ENCODE results near the gene FLNA. TPM values are rescaled to one million over a fixed set of nuclear protein-coding genes. Genes with fewer than 3 reads are reported as not detected.

Gene FLNA
- total RNA-seq, 1 donor from 2014 or later, result 2,809 TPM

DNA sequence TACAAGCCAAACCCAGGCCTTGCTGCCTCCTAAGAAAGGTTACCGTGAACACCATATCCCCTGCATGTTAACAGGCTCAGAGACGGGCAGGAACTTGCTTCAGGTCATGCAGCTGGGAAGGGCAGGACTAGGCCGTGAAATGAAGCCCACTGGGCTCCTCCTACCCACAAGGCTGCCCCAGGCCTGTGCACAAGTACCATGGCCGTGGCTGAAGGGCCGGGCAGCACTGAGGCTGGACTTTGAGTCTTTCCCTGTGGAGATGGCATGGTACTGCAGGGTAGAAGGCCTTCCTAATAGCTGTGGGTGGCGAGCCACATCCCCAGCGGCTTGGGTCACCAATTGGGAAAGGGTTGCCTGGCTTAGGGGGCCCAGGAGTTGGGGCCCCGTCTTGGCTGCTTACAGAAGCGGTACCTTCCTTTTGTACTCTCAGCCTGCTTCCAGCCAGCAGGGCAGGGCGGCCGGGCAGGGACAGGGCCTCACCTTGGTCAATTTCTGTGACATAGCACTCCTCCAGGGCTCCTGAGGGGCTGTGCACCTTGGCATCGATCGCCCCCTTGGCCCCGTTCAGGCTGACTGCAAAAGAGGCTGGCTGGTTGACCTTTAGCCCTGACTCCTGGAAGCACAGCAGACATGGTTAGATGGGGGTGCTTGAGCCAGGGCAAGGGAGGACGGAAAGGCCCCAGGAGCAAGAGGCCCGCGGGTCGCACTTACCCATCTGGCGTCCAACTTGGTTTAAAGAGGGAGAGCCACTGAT lies 23.8 kb downstream of the FLNA start:
- peaks cover 3% of the 10 kb centered on the region for H3K36me3 Mint-ChIP-seq (ENCODE audit: low read depth, unreplicated experiment)
- no peak for TF ChIP-seq CTCF (IDR thresholded peaks at IDR 0.05; ENCODE audit: insufficient read depth, low read depth, low read length)
- no peak for TF ChIP-seq EZH2 (IDR thresholded peaks at IDR 0.05; ENCODE audit: insufficient read depth, low read length)
- H3K27ac ChIP-seq (ENCODE audit: low read depth, low read length), result no peak overlapping the region
- peaks cover 25% of the 10 kb centered on the region for H3K36me3 ChIP-seq (ENCODE audit: insufficient read depth, low read length)
- no peak overlapping the region for H2AFZ ChIP-seq (ENCODE audit: low read depth, low read length)
- H3K9me3 ChIP-seq (ENCODE audit: insufficient read depth, low read depth, low read length), result no peaks in the 10 kb centered on the region
- H3K9ac ChIP-seq (ENCODE audit: low read length), result no peak overlapping the region
- DNase-seq (ENCODE audit: low read depth) (no peak), FAIRE-seq (no peak)
- no peaks in the 10 kb centered on the region for H3K4me1 ChIP-seq (ENCODE audit: insufficient read depth, low read length)
- peak overlapping the region; percentile 47 for H3K27ac Mint-ChIP-seq (ENCODE audit: unreplicated experiment)
- no peak overlapping the region for H3K4me3 Mint-ChIP-seq (ENCODE audit: unreplicated experiment)
- peaks cover 14% of the 10 kb centered on the region for H3K79me2 ChIP-seq (ENCODE audit: insufficient read depth, low read length)
- H3K4me2 ChIP-seq (ENCODE audit: low read length), result no peak overlapping the region
- H3K27me3 ChIP-seq (ENCODE audit: insufficient read depth, low read length), result no peaks in the 10 kb centered on the region
- H3K4me1 Mint-ChIP-seq (ENCODE audit: low read depth, unreplicated experiment), result peaks cover 4% of the 10 kb centered on the region
- H3K27me3 Mint-ChIP-seq (ENCODE audit: low read depth, unreplicated experiment), result no peaks in the 10 kb centered on the region
- no peaks in the 10 kb centered on the region for H3K9me3 Mint-ChIP-seq (ENCODE audit: unreplicated experiment)
- H3K4me3 ChIP-seq (ENCODE audit: insufficient read depth, low read depth, low read length), result no peak overlapping the region
- H4K20me1 ChIP-seq (ENCODE audit: insufficient read depth, low read length), result peaks cover 81% of the 10 kb centered on the region

GRCh38 chrX:154349979-154350378 lies 24.5 kb downstream of the FLNA start:
- Histone ChIP-seq H3K79me2 (ENCODE audit: insufficient read depth, low read length) (peaks cover 9% of the 10 kb centered on the region), H3K9ac (ENCODE audit: low read length) (no peak overlapping the region), H3K4me2 (ENCODE audit: low read length) (no peak overlapping the region), H4K20me1 (ENCODE audit: insufficient read depth, low read length) (peaks cover 75% of the 10 kb centered on the region), H3K27me3 (ENCODE audit: insufficient read depth, low read length) (no peaks in the 10 kb centered on the region), H2AFZ (ENCODE audit: low read depth, low read length) (no peak overlapping the region), H3K4me1 (ENCODE audit: insufficient read depth, low read length) (no peaks in the 10 kb centered on the region), H3K27ac (ENCODE audit: low read depth, low read length) (no peak overlapping the region), H3K9me3 (ENCODE audit: insufficient read depth, low read depth, low read length) (no peaks in the 10 kb centered on the region), H3K4me3 (ENCODE audit: insufficient read depth, low read depth, low read length) (no peak overlapping the region), H3K36me3 (ENCODE audit: insufficient read depth, low read length) (peaks cover 22% of the 10 kb centered on the region)
- peak overlapping the region; percentile 58 for H3K27ac Mint-ChIP-seq (ENCODE audit: unreplicated experiment)
- H3K9me3 Mint-ChIP-seq (ENCODE audit: unreplicated experiment), result no peaks in the 10 kb centered on the region
- peaks cover 4% of the 10 kb centered on the region for H3K4me1 Mint-ChIP-seq (ENCODE audit: low read depth, unreplicated experiment)
- peaks cover 3% of the 10 kb centered on the region for H3K36me3 Mint-ChIP-seq (ENCODE audit: low read depth, unreplicated experiment)
- TF ChIP-seq CTCF (IDR thresholded peaks at IDR 0.05; ENCODE audit: insufficient read depth, low read depth, low read length) (no peak), EZH2 (IDR thresholded peaks at IDR 0.05; ENCODE audit: insufficient read depth, low read length) (no peak)
- FAIRE-seq (no peak), DNase-seq (ENCODE audit: low read depth) (no peak)
- H3K27me3 Mint-ChIP-seq (ENCODE audit: low read depth, unreplicated experiment), result no peaks in the 10 kb centered on the region
- H3K4me3 Mint-ChIP-seq (ENCODE audit: unreplicated experiment), result no peak overlapping the region

GRCh38 chrX:154349359-154349935 lies 25.0 kb downstream of the FLNA start:
- Histone ChIP-seq H3K27ac (ENCODE audit: low read depth, low read length) (no peak overlapping the region), H3K79me2 (ENCODE audit: insufficient read depth, low read length) (peaks cover 4% of the 10 kb centered on the region), H3K9me3 (ENCODE audit: insufficient read depth, low read depth, low read length) (no peaks in the 10 kb centered on the region), H3K4me2 (ENCODE audit: low read length) (no peak overlapping the region), H3K4me3 (ENCODE audit: insufficient read depth, low read depth, low read length) (no peak overlapping the region), H4K20me1 (ENCODE audit: insufficient read depth, low read length) (peaks cover 69% of the 10 kb centered on the region), H3K27me3 (ENCODE audit: insufficient read depth, low read length) (no peaks in the 10 kb centered on the region), H3K36me3 (ENCODE audit: insufficient read depth, low read length) (peaks cover 22% of the 10 kb centered on the region), H2AFZ (ENCODE audit: low read depth, low read length) (no peak overlapping the region), H3K4me1 (ENCODE audit: insufficient read depth, low read length) (no peaks in the 10 kb centered on the region), H3K9ac (ENCODE audit: low read length) (no peak overlapping the region)
- H3K9me3 Mint-ChIP-seq (ENCODE audit: unreplicated experiment), result no peaks in the 10 kb centered on the region
- FAIRE-seq, result no peak
- DNase-seq (ENCODE audit: low read depth), result no peak
- TF ChIP-seq CTCF (IDR thresholded peaks at IDR 0.05; ENCODE audit: insufficient read depth, low read depth, low read length), result no peak
- no peak for TF ChIP-seq EZH2 (IDR thresholded peaks at IDR 0.05; ENCODE audit: insufficient read depth, low read length)
- H3K36me3 Mint-ChIP-seq (ENCODE audit: low read depth, unreplicated experiment), result peaks cover 3% of the 10 kb centered on the region
- no peaks in the 10 kb centered on the region for H3K27me3 Mint-ChIP-seq (ENCODE audit: low read depth, unreplicated experiment)
- H3K27ac Mint-ChIP-seq (ENCODE audit: unreplicated experiment), result no peak overlapping the region
- H3K4me1 Mint-ChIP-seq (ENCODE audit: low read depth, unreplicated experiment), result peaks cover 4% of the 10 kb centered on the region
- no peak overlapping the region for H3K4me3 Mint-ChIP-seq (ENCODE audit: unreplicated experiment)

Measured in astrocyte (in vitro differentiated cells and primary cell).